Epithelial cell of prostate (primary cell): ENCODE data around the gene MZT2B.
"Not testable (repeated sequence)": the region's sequence is repeated elsewhere in the genome, so short reads cannot be mapped to it uniquely, and the experiment has no call there.

Experiments used
- DNase-seq: peaks from one replicate; pipeline ENCODE4 v3.0.0-alpha.2; 2011; ENCODE audit warnings: low read depth, low spot score
- H3K27ac ChIP-seq: fragments of 450-650 bp; 2 replicates; pipeline ENCODE4 v1.5.1; 2017; ENCODE audit warnings: mild to moderate bottlenecking

The MZT2B gene

GRCh38 chr2:130169163-130169562 lies 12.9 kb upstream of the MZT2B start:
- not testable (repeated sequence) for DNase-seq, H3K27ac ChIP-seq

GRCh38 chr2:130169896-130170295 lies 12.2 kb upstream of the MZT2B start:
- no peak for DNase-seq
- H3K27ac ChIP-seq: no peak overlapping the region

GRCh38 chr2:130174866-130175265 lies 7.2 kb upstream of the MZT2B start:
- not testable (repeated sequence) for DNase-seq, H3K27ac ChIP-seq

GRCh38 chr2:130180404-130181324 lies 1.4 kb upstream of the MZT2B start:
- DNase-seq: not testable (repeated sequence)
- peak overlapping the region; percentile 58 for H3K27ac ChIP-seq

GRCh38 chr2:130181325-130181879 lies 660 bp upstream of the MZT2B start, which contains the start of gene SMPD4:
SMPD4 (minus strand) TSS chr2:130181602; CDS start chr2:130176592, 5,010 bp downstream.
- peak; percentile 73 for DNase-seq
- H3K27ac ChIP-seq: peak within 1 kb of the TSS; percentile 58

GRCh38 chr2:130182826-130183511 lies 907 bp downstream of the MZT2B start:
- H3K27ac ChIP-seq: peak overlapping the region; percentile 58
- DNase-seq: not testable (repeated sequence)

- no peak overlapping the region for H3K27ac ChIP-seq
- no peak for DNase-seq
These were observed 1.7 kb downstream of the MZT2B start for GRCh38 chr2:130183512-130184373.

GRCh38 chr2:130185436-130185835 lies 3.4 kb downstream of the MZT2B start:
- no peak overlapping the region for H3K27ac ChIP-seq
- DNase-seq: no peak

GRCh38 chr2:130185896-130186295 lies 3.8 kb downstream of the MZT2B start:
- DNase-seq: no peak
- H3K27ac ChIP-seq: no peak overlapping the region

GRCh38 chr2:130186391-130186790 lies 4.3 kb downstream of the MZT2B start:
- no peak overlapping the region for H3K27ac ChIP-seq
- no peak for DNase-seq

GRCh38 chr2:130187268-130187667 lies 5.2 kb downstream of the MZT2B start:
- no peak for DNase-seq
- H3K27ac ChIP-seq: no peak overlapping the region

- not testable (repeated sequence) for DNase-seq, H3K27ac ChIP-seq
These were observed 6.1 kb downstream of the MZT2B start for GRCh38 chr2:130187859-130188792.

- not testable (repeated sequence) for H3K27ac ChIP-seq, DNase-seq
These were observed 6.9 kb downstream of the MZT2B start for GRCh38 chr2:130188958-130189357.

- no peak overlapping the region for H3K27ac ChIP-seq
- no peak for DNase-seq
These were observed 8.2 kb downstream of the MZT2B start for GRCh38 chr2:130190237-130190636.

GRCh38 chr2:130191319-130191718 lies 9.3 kb downstream of the MZT2B start:
- not testable (repeated sequence) for H3K27ac ChIP-seq, DNase-seq

GRCh38 chr2:130192451-130192850 lies 10.4 kb downstream of the MZT2B start:
- DNase-seq: not testable (repeated sequence)

GRCh38 chr2:130193824-130194223 lies 11.8 kb downstream of the MZT2B start:
- DNase-seq, H3K27ac ChIP-seq: not testable (repeated sequence)

More at GRCh38 chr2:130192451-130192850, 10.4 kb downstream of the MZT2B start:
- H3K27ac ChIP-seq: not testable (repeated sequence)

GRCh38 chr2:130195089-130195635 lies 13.1 kb downstream of the MZT2B start:
- DNase-seq, H3K27ac ChIP-seq: not testable (repeated sequence)
